Panc1 (cell line): ENCODE data around the gene KRT83. TPM values are rescaled to one million over a fixed set of nuclear protein-coding genes. Genes with fewer than 3 reads are reported as not detected.

ENCODE experiments used
- ATAC-seq: fragments of 200-7000 bp; cut with Tn5 transposase; 2 replicates; pipeline ENCODE4 v1.9.1; 2020; ENCODE audit warnings: mild to moderate bottlenecking, moderate library complexity
- BruUV-seq: library from RNA; stranded (reverse); fragments of 400-500 nt; replicated peaks from 2 replicates; lab custom pipeline; 2021; lab: Mats Ljungman, UMichigan
- CTCF ChIA-PET: fragments of 300-600 bp; sonication (Branson Sonifier 250); formaldehyde crosslinking; loops from one replicate; lab custom pipeline; 2022; ENCODE audit warnings: antibody characterized with exemption; lab: Charles Lee
- POLR2A ChIA-PET: fragments of 300-600 bp; sonication (Branson Sonifier 250); formaldehyde crosslinking; loops from one replicate; lab custom pipeline; 2022; ENCODE audit warnings: antibody characterized with exemption; lab: Charles Lee
- DNase-seq: peaks from one replicate; pipeline ENCODE4 v3.0.0-alpha.2; 2010; ENCODE audit warnings: low read depth, low spot score
- H3K27ac ChIP-seq: 2 replicates; pipeline ENCODE4 v1.5.1; 2011; ENCODE audit warnings: mild to moderate bottlenecking, low read length, inconsistent platforms
- H3K27me3 ChIP-seq: fragments of 200-500 bp; sonication (Bioruptor generic); 2 replicates; pipeline ENCODE4 v1.6.0; 2014; ENCODE audit warnings: low read length, inconsistent platforms; ENCODE audit not compliant: control insufficient read depth, insufficient read depth
- H3K36me3 ChIP-seq: fragments of 200-500 bp; sonication (Bioruptor generic); 2 replicates; pipeline ENCODE4 v1.5.1; 2014; ENCODE audit warnings: inconsistent platforms, mild to moderate bottlenecking, low read length, moderate library complexity; ENCODE audit not compliant: control insufficient read depth, insufficient read depth
- H3K4me1 ChIP-seq: 2 replicates; pipeline ENCODE4 v1.5.1; 2011; ENCODE audit warnings: inconsistent platforms, mild to moderate bottlenecking, low read length, moderate library complexity; ENCODE audit not compliant: control insufficient read depth, insufficient read depth
- H3K4me3 ChIP-seq, 2 experiments: 2 replicates each; pipeline ENCODE4 v1.5.1; 2011 to 2012; ENCODE audit warnings: low read depth in 2 of 2, low read length in 2 of 2, mild to moderate bottlenecking in 2 of 2, inconsistent platforms in 1 of 2, moderate library complexity in 1 of 2
- H3K9me3 ChIP-seq: fragments of 200-500 bp; sonication (Bioruptor generic); 2 replicates; pipeline ENCODE4 v1.5.1; 2014; ENCODE audit warnings: low read depth, mild to moderate bottlenecking, inconsistent platforms, low read length, moderate library complexity; ENCODE audit not compliant: control insufficient read depth, insufficient read depth
- POLR2AphosphoS5 ChIP-seq: IDR thresholded peaks from 2 replicates; pipeline ENCODE4 v1.6.1; 2012; ENCODE audit warnings: mild to moderate bottlenecking, low read depth, low read length, moderate library complexity
- SIN3A ChIP-seq: IDR thresholded peaks from 2 replicates; pipeline ENCODE4 v1.6.1; 2012; ENCODE audit warnings: low read depth, mild to moderate bottlenecking, low read length, moderate library complexity, borderline replicate concordance; ENCODE audit not compliant: insufficient read depth
- TCF7L2 ChIP-seq: IDR thresholded peaks from 2 replicates; pipeline ENCODE4 v1.6.1; 2011; ENCODE audit warnings: mild to moderate bottlenecking, low read depth, low read length, inconsistent platforms
- in situ Hi-C: cut with HindIII; loops from 2 replicates; pipeline ENCODE4 v1.10.0; 2016; ENCODE audit warnings: low sequenced_read_pairs, low pct_unique_long_range_greater_than_20kb
- intact Hi-C: fragments of 100-400 bp; cut with micrococcal nuclease; formaldehyde crosslinking; loops from one replicate; pipeline ENCODE4 v1.10.0; 2022; ENCODE audit not compliant: unreplicated experiment
- total RNA-seq: library from RNA; stranded (reverse); gene quantifications from one replicate; pipeline ENCODE4 v1.2.1, GENCODE V29; 2021; ENCODE audit not compliant: unreplicated experiment
- TF ChIP-seq, protein P1 (sequence below), 2 experiments: IDR thresholded peaks; 2 replicates each; pipeline ENCODE4 v1.6.1; 2011 to 2012; ENCODE audit warnings: low read depth in 2 of 2, control low read depth in 1 of 2, low read length in 1 of 2, mild to moderate bottlenecking in 1 of 2, moderate library complexity in 1 of 2; ENCODE audit not compliant: insufficient read depth in 1 of 2
- TF ChIP-seq, protein P2 (sequence below): fragments of 450-650 bp; IDR thresholded peaks from 2 replicates; pipeline ENCODE4 v1.5.1; 2017; ENCODE audit warnings: mild to moderate bottlenecking

KRT83 gene
- total RNA-seq, 1 experiment from 2014 or later, result 0.28 TPM

- POLR2A ChIA-PET, result no interaction called here
- H3K36me3 ChIP-seq, result no peaks in the 10 kb centered on the region
- H3K27me3 ChIP-seq, result no peaks in the 10 kb centered on the region
- intact Hi-C loops, result no loop called here
- H3K9me3 ChIP-seq, result no peaks in the 10 kb centered on the region
- BruUV-seq, result no TSS peak
- no peak overlapping the region for H3K4me3 ChIP-seq
- H3K4me1 ChIP-seq, result no peaks in the 10 kb centered on the region; the same call in 1 of the 2 replicates
- ATAC-seq (no peak), DNase-seq (no peak)
- TF ChIP-seq TCF7L2 (no peak), SIN3A (no peak), POLR2AphosphoS5 (no peak)
- TF ChIP-seq, protein P1, sequence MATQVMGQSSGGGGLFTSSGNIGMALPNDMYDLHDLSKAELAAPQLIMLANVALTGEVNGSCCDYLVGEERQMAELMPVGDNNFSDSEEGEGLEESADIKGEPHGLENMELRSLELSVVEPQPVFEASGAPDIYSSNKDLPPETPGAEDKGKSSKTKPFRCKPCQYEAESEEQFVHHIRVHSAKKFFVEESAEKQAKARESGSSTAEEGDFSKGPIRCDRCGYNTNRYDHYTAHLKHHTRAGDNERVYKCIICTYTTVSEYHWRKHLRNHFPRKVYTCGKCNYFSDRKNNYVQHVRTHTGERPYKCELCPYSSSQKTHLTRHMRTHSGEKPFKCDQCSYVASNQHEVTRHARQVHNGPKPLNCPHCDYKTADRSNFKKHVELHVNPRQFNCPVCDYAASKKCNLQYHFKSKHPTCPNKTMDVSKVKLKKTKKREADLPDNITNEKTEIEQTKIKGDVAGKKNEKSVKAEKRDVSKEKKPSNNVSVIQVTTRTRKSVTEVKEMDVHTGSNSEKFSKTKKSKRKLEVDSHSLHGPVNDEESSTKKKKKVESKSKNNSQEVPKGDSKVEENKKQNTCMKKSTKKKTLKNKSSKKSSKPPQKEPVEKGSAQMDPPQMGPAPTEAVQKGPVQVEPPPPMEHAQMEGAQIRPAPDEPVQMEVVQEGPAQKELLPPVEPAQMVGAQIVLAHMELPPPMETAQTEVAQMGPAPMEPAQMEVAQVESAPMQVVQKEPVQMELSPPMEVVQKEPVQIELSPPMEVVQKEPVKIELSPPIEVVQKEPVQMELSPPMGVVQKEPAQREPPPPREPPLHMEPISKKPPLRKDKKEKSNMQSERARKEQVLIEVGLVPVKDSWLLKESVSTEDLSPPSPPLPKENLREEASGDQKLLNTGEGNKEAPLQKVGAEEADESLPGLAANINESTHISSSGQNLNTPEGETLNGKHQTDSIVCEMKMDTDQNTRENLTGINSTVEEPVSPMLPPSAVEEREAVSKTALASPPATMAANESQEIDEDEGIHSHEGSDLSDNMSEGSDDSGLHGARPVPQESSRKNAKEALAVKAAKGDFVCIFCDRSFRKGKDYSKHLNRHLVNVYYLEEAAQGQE (IDR thresholded peaks at IDR 0.05; ENCODE audit: insufficient read depth in 1 of 2, low read depth in 2 of 2, low read length in 1 of 2), result no peak
- TF ChIP-seq, protein P2, sequence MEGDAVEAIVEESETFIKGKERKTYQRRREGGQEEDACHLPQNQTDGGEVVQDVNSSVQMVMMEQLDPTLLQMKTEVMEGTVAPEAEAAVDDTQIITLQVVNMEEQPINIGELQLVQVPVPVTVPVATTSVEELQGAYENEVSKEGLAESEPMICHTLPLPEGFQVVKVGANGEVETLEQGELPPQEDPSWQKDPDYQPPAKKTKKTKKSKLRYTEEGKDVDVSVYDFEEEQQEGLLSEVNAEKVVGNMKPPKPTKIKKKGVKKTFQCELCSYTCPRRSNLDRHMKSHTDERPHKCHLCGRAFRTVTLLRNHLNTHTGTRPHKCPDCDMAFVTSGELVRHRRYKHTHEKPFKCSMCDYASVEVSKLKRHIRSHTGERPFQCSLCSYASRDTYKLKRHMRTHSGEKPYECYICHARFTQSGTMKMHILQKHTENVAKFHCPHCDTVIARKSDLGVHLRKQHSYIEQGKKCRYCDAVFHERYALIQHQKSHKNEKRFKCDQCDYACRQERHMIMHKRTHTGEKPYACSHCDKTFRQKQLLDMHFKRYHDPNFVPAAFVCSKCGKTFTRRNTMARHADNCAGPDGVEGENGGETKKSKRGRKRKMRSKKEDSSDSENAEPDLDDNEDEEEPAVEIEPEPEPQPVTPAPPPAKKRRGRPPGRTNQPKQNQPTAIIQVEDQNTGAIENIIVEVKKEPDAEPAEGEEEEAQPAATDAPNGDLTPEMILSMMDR, result no peak
- in situ Hi-C loops, result no loop called here
- no peak overlapping the region for H3K27ac ChIP-seq
- CTCF ChIA-PET, result interaction anchor here (0.6 to 1.1 kb wide), 2 partner anchors 27 to 512 kb away, joined by 3 read pairs; no protein-coding TSS in a partner anchor
Observed at GRCh38 chr12:52367876-52368275, 46.7 kb upstream of the KRT83 start.

DNA sequence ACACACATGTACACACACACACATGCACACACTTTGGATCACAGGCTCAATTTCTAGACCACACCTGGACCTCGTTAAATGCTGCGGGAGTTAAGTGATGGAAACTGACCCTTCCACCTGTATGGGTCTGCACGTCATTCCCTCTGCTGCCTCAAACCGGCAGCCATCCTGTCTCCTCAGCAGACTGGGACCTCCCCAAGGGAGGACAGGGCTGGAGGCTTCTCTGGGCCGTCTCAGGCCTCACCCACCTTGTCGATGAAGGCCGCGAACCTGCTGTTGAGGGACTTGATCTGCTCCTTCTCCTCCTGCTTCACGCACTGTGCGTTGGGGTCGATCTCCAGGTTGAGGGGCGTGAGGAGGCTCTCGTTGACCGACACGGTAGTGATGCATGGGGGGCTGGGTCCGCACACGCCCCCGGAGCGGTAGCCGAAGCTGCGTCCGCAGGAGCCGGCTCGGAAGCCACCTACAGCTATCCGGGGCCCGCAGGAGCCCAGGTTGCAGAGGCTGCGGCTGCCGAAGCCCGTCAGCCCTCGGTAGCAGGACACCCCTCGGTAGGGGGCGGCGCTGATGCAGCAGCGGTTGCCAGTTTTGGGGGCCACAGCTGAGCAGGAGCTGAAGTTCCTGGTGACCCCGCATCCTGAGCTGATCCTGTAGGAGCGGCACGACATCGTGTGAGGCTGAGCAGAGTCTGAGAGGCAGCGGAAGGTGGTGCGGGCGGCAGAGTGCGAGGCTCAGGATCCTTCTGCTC lies 45.7 kb upstream of the KRT83 start, which contains the start of gene KRT85:
KRT85 (minus strand) TSS at position 744 of the 748 bp plus-strand sequence; CDS start at position 668, 76 bp downstream.
- TF ChIP-seq, protein P2, result no peak
- TF ChIP-seq SIN3A, result no peak
- TF ChIP-seq POLR2AphosphoS5, result no peak
- TF ChIP-seq, protein P1 (IDR thresholded peaks at IDR 0.05; ENCODE audit: insufficient read depth in 1 of 2, low read depth in 2 of 2, low read length in 1 of 2), result no peak
- TF ChIP-seq TCF7L2, result no peak
- CTCF ChIA-PET, result interaction anchor here (0.6 kb wide), 2 partner anchors 28 to 40 kb away, joined by 3 to 5 read pairs; no protein-coding TSS in a partner anchor
- no peaks in the 10 kb centered on the region for H3K27me3 ChIP-seq
- no peaks in the 10 kb centered on the region; the same call in 1 of the 2 replicates for H3K4me1 ChIP-seq
- DNase-seq (no peak), ATAC-seq (no peak)
- H3K9me3 ChIP-seq, result no peaks in the 10 kb centered on the region
- no peaks in the 10 kb centered on the region for H3K36me3 ChIP-seq
- intact Hi-C loops, result no loop called here
- no peak within 1 kb of the TSS for H3K27ac ChIP-seq
- no peak within 1 kb of the TSS for H3K4me3 ChIP-seq
- no TSS peak for BruUV-seq
- POLR2A ChIA-PET, result no interaction called here
- in situ Hi-C loops, result no loop called here
